Panc1 (cell line): ENCODE data around the gene IGFL4.

Source experiments
- TCF7L2 ChIP-seq: IDR thresholded peaks from 2 replicates; pipeline ENCODE4 v1.6.1; 2011; ENCODE audit warnings: mild to moderate bottlenecking, low read depth, low read length, inconsistent platforms
- TF ChIP-seq, protein P1 (sequence below): fragments of 450-650 bp; IDR thresholded peaks from 2 replicates; pipeline ENCODE4 v1.5.1; 2017; ENCODE audit warnings: mild to moderate bottlenecking

- TF ChIP-seq, protein P1, sequence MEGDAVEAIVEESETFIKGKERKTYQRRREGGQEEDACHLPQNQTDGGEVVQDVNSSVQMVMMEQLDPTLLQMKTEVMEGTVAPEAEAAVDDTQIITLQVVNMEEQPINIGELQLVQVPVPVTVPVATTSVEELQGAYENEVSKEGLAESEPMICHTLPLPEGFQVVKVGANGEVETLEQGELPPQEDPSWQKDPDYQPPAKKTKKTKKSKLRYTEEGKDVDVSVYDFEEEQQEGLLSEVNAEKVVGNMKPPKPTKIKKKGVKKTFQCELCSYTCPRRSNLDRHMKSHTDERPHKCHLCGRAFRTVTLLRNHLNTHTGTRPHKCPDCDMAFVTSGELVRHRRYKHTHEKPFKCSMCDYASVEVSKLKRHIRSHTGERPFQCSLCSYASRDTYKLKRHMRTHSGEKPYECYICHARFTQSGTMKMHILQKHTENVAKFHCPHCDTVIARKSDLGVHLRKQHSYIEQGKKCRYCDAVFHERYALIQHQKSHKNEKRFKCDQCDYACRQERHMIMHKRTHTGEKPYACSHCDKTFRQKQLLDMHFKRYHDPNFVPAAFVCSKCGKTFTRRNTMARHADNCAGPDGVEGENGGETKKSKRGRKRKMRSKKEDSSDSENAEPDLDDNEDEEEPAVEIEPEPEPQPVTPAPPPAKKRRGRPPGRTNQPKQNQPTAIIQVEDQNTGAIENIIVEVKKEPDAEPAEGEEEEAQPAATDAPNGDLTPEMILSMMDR = no peak
- no peak for TF ChIP-seq TCF7L2
These were observed 47.3 kb upstream of the IGFL4 start for GRCh38 chr19:46088101-46088500.
